NCI-H2029 treated with DMSO at 0.1 percent for 48 hours (cell line): ENCODE measurements around the gene VIP.
"Not testable (repeated sequence)": the region's sequence is repeated elsewhere in the genome, so short reads cannot be mapped to it uniquely, and the experiment has no call there.

ENCODE experiments used
- DNase-seq: peaks from one replicate; lab custom pipeline; 2025; lab: John Stamatoyannopoulos, UW

Gene VIP

GRCh38 chr6:152750694-152751093 is at the start of gene VIP:
VIP (plus strand) TSS chr6:152750797; CDS start chr6:152752178, 1,381 bp downstream.
- DNase-seq: no peak

- DNase-seq: no peak
Measured at GRCh38 chr6:152701081-152701862, 49.3 kb upstream of the VIP start.

- DNase-seq: no peak
Measured at GRCh38 chr6:152701863-152702401, 48.7 kb upstream of the VIP start.

- not testable (repeated sequence) for DNase-seq
Measured at GRCh38 chr6:152703750-152704149, 46.8 kb upstream of the VIP start.

- DNase-seq: no peak
Measured at GRCh38 chr6:152705327-152705726, 45.3 kb upstream of the VIP start.

- no peak for DNase-seq
Measured at GRCh38 chr6:152716322-152716721, 34.3 kb upstream of the VIP start.

- no peak for DNase-seq
Measured at GRCh38 chr6:152720974-152721373, 29.6 kb upstream of the VIP start.

- no peak for DNase-seq
Measured at GRCh38 chr6:152721956-152722355, 28.6 kb upstream of the VIP start.

- no peak for DNase-seq
Measured at GRCh38 chr6:152723398-152723797, 27.2 kb upstream of the VIP start.

GRCh38 chr6:152726313-152726712 is 24.3 kb upstream of the VIP start:
- no peak for DNase-seq

- no peak for DNase-seq
Measured at GRCh38 chr6:152727507-152727906, 23.1 kb upstream of the VIP start.

GRCh38 chr6:152734630-152735029 is 16.0 kb upstream of the VIP start:
- DNase-seq: no peak

GRCh38 chr6:152736687-152737273 is 13.8 kb upstream of the VIP start:
- DNase-seq: no peak

- DNase-seq: no peak
Measured at GRCh38 chr6:152745509-152746171, 5.0 kb upstream of the VIP start.

GRCh38 chr6:152746172-152746553 is 4.4 kb upstream of the VIP start:
- no peak for DNase-seq

GRCh38 chr6:152748843-152749242 is 1.8 kb upstream of the VIP start:
- no peak for DNase-seq

- DNase-seq: no peak
Measured at GRCh38 chr6:152749336-152749735, 1.3 kb upstream of the VIP start.

- DNase-seq: no peak
Measured at GRCh38 chr6:152765331-152765730, 14.7 kb downstream of the VIP start.

GRCh38 chr6:152769159-152769558 is 18.6 kb downstream of the VIP start:
- DNase-seq: no peak

GRCh38 chr6:152769993-152770392 is 19.4 kb downstream of the VIP start:
- no peak for DNase-seq

GRCh38 chr6:152771061-152771687 is 20.6 kb downstream of the VIP start:
- no peak for DNase-seq

GRCh38 chr6:152775428-152775827 is 24.8 kb downstream of the VIP start:
- DNase-seq: no peak

GRCh38 chr6:152776833-152777232 is 26.2 kb downstream of the VIP start:
- no peak for DNase-seq
